Endothelial cell of umbilical vein (primary cell): ENCODE data around the gene EML4. TPM values are rescaled to one million over a fixed set of nuclear protein-coding genes. Genes with fewer than 3 reads are reported as not detected.

Experiments
- BruUV-seq: library from RNA; stranded (reverse); fragments of 400-500 nt; replicated peaks from 2 replicates; lab custom pipeline; 2021; lab: Mats Ljungman, UMichigan
- CTCF ChIA-PET: fragments of 300-600, 350-600 bp; sonication (Branson Sonifier 250); formaldehyde crosslinking; loops from one replicate; lab custom pipeline; 2021; ENCODE audit warnings: antibody characterized with exemption, inconsistent platforms; lab: Charles Lee
- POLR2A ChIA-PET: fragments of 300-600, 350-600 bp; sonication (Branson Sonifier 250); formaldehyde crosslinking; loops from one replicate; lab custom pipeline; 2021; ENCODE audit warnings: antibody characterized with exemption, inconsistent platforms; lab: Charles Lee
- DNase-seq: peaks from one replicate; pipeline ENCODE4 v3.0.0-alpha.2; 2011; ENCODE audit warnings: low read depth, low spot score
- FAIRE-seq: peaks from 2 replicates; lab custom pipeline; 2011; peaks lifted over from hg19 to GRCh38; lab: Jason Lieb, UNC
- H2AFZ ChIP-seq: 2 replicates; pipeline ENCODE4 v1.6.0; 2012; ENCODE audit warnings: low read depth, low read length, control low read depth, inconsistent platforms
- H3K27ac ChIP-seq: 2 replicates; pipeline ENCODE4 v1.5.1; 2011; ENCODE audit warnings: low read depth, mild to moderate bottlenecking, control low read depth, low read length, moderate library complexity; ENCODE audit not compliant: insufficient read depth
- H3K27me3 ChIP-seq, 2 experiments: 2 replicates each; pipeline versions ENCODE4 v1.6.0 to v1.6.1; 2011; ENCODE audit warnings: low read length in 2 of 2, mixed read lengths in 1 of 2; ENCODE audit not compliant: control insufficient read depth in 2 of 2, insufficient read depth in 2 of 2
- H3K36me3 ChIP-seq, 2 experiments: 2 replicates in 1 of 2; 3 replicates in 1 of 2; pipeline ENCODE4 v1.5.1; 2011; ENCODE audit warnings: low read length in 2 of 2, mild to moderate bottlenecking in 1 of 2, moderate library complexity in 1 of 2; ENCODE audit not compliant: control insufficient read depth in 2 of 2, insufficient read depth in 2 of 2; ENCODE audit errors: extremely low read depth in 1 of 2
- H3K4me1 ChIP-seq: 3 replicates; pipeline ENCODE4 v1.5.1; 2011; ENCODE audit warnings: mild to moderate bottlenecking, low read length; ENCODE audit not compliant: control insufficient read depth, insufficient read depth; ENCODE audit errors: extremely low read depth
- H3K4me2 ChIP-seq: 2 replicates; pipeline ENCODE4 v1.6.1; 2011; ENCODE audit warnings: low read length, control low read depth, mixed read lengths; ENCODE audit not compliant: insufficient read depth
- H3K4me3 ChIP-seq, 3 experiments: fragments of 200-600 bp in 1 of 3; sonication (generic), shearing (Covaris generic) in 1 of 3; replicated peaks in 1 of 3; 2 replicates each; pipeline ENCODE4 v1.5.1; 2011 to 2016; ENCODE audit warnings: control low read depth in 3 of 3, low read length in 3 of 3, mild to moderate bottlenecking in 2 of 3, inconsistent platforms in 1 of 3, low read depth in 1 of 3, moderate library complexity in 1 of 3; ENCODE audit not compliant: insufficient read depth in 1 of 3
- H3K79me2 ChIP-seq: 2 replicates; pipeline ENCODE4 v1.6.0; 2012; ENCODE audit warnings: low read length, inconsistent platforms; ENCODE audit not compliant: control insufficient read depth, insufficient read depth
- H3K9ac ChIP-seq: replicated peaks from 2 replicates; pipeline ENCODE3; 2011; ENCODE audit warnings: low read length, control low read depth; ENCODE audit not compliant: insufficient read depth; ENCODE audit errors: extremely low read depth
- H3K9me1 ChIP-seq: replicated peaks from 3 replicates; pipeline ENCODE4 v1.6.0; 2011; ENCODE audit warnings: mild to moderate bottlenecking, low read length; ENCODE audit not compliant: control insufficient read depth, insufficient read depth; ENCODE audit errors: extremely low read depth
- H3K9me3 ChIP-seq: replicated peaks from 2 replicates; pipeline ENCODE4 v1.5.1; 2012; ENCODE audit warnings: low read length, inconsistent platforms; ENCODE audit not compliant: control insufficient read depth, insufficient read depth
- H4K20me1 ChIP-seq: replicated peaks from 2 replicates; pipeline ENCODE3; 2011; ENCODE audit warnings: mild to moderate bottlenecking, low read length; ENCODE audit not compliant: control insufficient read depth, insufficient read depth; ENCODE audit errors: extremely low read depth
- EZH2 ChIP-seq: IDR thresholded peaks from 2 replicates; pipeline ENCODE4 v1.6.1; 2012; ENCODE audit warnings: borderline replicate concordance, low read depth, mild to moderate bottlenecking, moderate library complexity, low read length, inconsistent platforms; ENCODE audit not compliant: severe bottlenecking
- FOS ChIP-seq: IDR thresholded peaks from 2 replicates; pipeline ENCODE4 v1.6.1; 2011; ENCODE audit warnings: mild to moderate bottlenecking, low read length, moderate library complexity, borderline replicate concordance; ENCODE audit not compliant: insufficient read depth
- GATA2 ChIP-seq: IDR thresholded peaks from 2 replicates; pipeline ENCODE4 v1.7.0; 2011; ENCODE audit warnings: low read depth, mild to moderate bottlenecking, moderate library complexity, mixed read lengths, low read length; ENCODE audit not compliant: insufficient read length, insufficient read depth
- JUN ChIP-seq: IDR thresholded peaks from 2 replicates; pipeline ENCODE4 v1.6.1; 2011; ENCODE audit warnings: borderline replicate concordance, low read depth; ENCODE audit not compliant: insufficient read length, insufficient read depth
- MYC ChIP-seq: IDR thresholded peaks from one replicate; pipeline ENCODE4 v1.6.1; 2011; ENCODE audit warnings: mild to moderate bottlenecking, low read depth, low read length
- POLR2AphosphoS5 ChIP-seq: IDR thresholded peaks from 2 replicates; pipeline ENCODE4 v1.6.1; 2012; ENCODE audit warnings: low read depth, mild to moderate bottlenecking, control low read depth, low read length, moderate library complexity; ENCODE audit not compliant: insufficient read depth
- dilution Hi-C: fragments of 300-500 bp; cut with MboI; formaldehyde crosslinking; loops from one replicate; pipeline ENCODE4 v1.15.0; 2019; ENCODE audit warnings: low sequenced_read_pairs; ENCODE audit not compliant: extremely low pct_ligation_motif_present
- intact Hi-C: fragments of 100-400 bp; cut with micrococcal nuclease; formaldehyde crosslinking; loops from one replicate; pipeline ENCODE4 v1.10.0; 2022
- polyA plus RNA-seq, 4 experiments: library from polyadenylated mRNA; depleted of rRNA in 3 of 4; stranded (reverse) in 3 of 4; unstranded in 1 of 4; fragments of >200 nt; gene quantifications; 2 replicates each; pipeline versions ENCODE4 v1.2.1 to v1.2.3, GENCODE V29; 2011 to 2012; ENCODE audit warnings: missing spikeins in 1 of 4
- total RNA-seq: library from RNA; stranded (reverse); gene quantifications from 2 replicates; pipeline ENCODE4 v1.2.3, GENCODE V29; 2021
- TF ChIP-seq, protein P1 (sequence below): IDR thresholded peaks from 2 replicates; pipeline ENCODE4 v1.6.1; 2011; ENCODE audit not compliant: insufficient read depth, insufficient read length

The EML4 gene
- total and polyA plus RNA-seq, 2 donors (not counting 3 experiments of a cell fraction or from before 2014, with no cell fraction given), result 13.3 to 32.0 TPM

DNA sequence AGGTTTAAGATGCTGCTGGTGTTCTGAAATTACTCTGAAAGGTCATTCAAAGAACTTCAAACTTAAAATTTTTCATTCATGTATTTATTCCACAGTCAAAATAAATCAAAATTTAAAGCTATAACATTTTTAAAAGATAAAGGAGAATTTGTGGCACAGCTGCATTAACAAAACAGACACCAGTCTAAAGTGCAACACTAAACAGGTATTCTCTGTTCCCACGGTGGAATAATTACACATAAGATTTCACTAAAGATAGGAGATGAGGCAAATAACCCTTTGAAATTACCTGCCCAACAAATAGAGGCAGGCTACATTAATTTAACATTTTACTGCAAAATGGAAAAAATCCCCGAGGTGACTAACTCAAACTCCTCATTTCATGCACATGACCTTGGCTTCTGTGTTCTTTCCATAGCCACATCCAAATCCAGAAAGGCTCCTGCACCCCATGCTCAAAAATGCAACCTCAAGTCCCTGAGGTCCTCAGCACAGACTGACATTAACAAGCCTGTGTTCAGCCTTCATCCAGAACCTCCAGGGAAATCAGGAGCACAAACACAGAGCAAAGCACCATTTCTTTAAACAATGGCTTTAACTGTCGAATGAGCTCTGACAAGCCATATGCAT lies 181.4 kb downstream of the EML4 start:
- CTCF ChIA-PET, result interaction anchor here (1.1 kb wide), 1 partner anchor 10 kb away, joined by 3 read pairs; no protein-coding TSS in a partner anchor
- no peak for FAIRE-seq
- intact Hi-C loops (no loop called here), dilution Hi-C loops (no loop called here)
- Histone ChIP-seq H3K9me1 (no peaks in the 10 kb centered on the region), H4K20me1 (no peaks in the 10 kb centered on the region), H2AFZ (no peak overlapping the region), H3K4me1 (peaks cover 4% of the 10 kb centered on the region), H3K79me2 (peaks cover 58% of the 10 kb centered on the region), H3K36me3 (peaks cover 0 to 3% of the 10 kb centered on the region in 2 experiments), H3K27me3 (no peaks in the 10 kb centered on the region), H3K4me3 (no peak overlapping the region), H3K4me2 (no peak overlapping the region), H3K27ac (no peak overlapping the region), H3K9me3 (no peaks in the 10 kb centered on the region), H3K9ac (no peak overlapping the region)
- no peak for DNase-seq
- TF ChIP-seq FOS (no peak), POLR2AphosphoS5 (no peak), JUN (no peak), GATA2 (no peak), MYC (no peak), EZH2 (no peak)
- TF ChIP-seq, protein P1, sequence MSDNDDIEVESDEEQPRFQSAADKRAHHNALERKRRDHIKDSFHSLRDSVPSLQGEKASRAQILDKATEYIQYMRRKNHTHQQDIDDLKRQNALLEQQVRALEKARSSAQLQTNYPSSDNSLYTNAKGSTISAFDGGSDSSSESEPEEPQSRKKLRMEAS, result no peak
- POLR2A ChIA-PET, result no interaction called here
- TSS peak; percentile 63 for BruUV-seq

DNA sequence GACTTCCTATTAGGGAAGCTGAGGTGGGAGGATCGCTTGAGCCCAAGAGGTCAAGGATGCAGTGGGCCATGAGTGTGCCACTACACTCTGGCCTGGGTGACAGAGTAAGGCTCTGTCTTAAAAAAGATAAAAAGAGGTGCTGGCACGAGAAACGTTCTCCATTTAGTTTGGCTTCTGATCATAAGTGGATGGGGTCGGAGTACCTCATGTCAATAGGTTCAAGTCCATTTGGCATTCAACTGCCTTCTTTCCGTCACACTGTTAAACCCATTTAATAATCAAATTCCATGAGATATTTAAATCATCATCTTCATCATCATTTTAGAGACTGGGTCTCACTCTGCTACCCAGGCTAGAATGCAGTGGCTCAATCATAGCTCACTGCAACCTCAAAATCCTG lies 182.7 kb downstream of the EML4 start:
- intact Hi-C loops, result no loop called here
- Histone ChIP-seq H4K20me1 (no peaks in the 10 kb centered on the region), H3K36me3 (peaks cover 0 to 3% of the 10 kb centered on the region in 2 experiments), H3K4me2 (no peak overlapping the region), H3K9ac (no peak overlapping the region), H3K4me1 (no peaks in the 10 kb centered on the region), H3K9me3 (no peaks in the 10 kb centered on the region), H3K4me3 (no peak overlapping the region), H2AFZ (no peak overlapping the region), H3K9me1 (no peaks in the 10 kb centered on the region), H3K79me2 (peaks cover 64% of the 10 kb centered on the region), H3K27me3 (no peaks in the 10 kb centered on the region), H3K27ac (no peak overlapping the region)
- dilution Hi-C loops, result no loop called here
- CTCF ChIA-PET, result no interaction called here
- TF ChIP-seq, protein P1, result no peak
- POLR2A ChIA-PET, result no interaction called here
- no TSS peak for BruUV-seq
- FAIRE-seq, result no peak
- no peak for DNase-seq
